H1 (cell line): ENCODE measurements around the gene KDR. TPM values are rescaled to one million over a fixed set of nuclear protein-coding genes. Genes with fewer than 3 reads are reported as not detected.

ENCODE experiments used
- CTCF ChIA-PET: fragments of 300-600 bp; sonication (Branson Sonifier 250); formaldehyde crosslinking; loops from one replicate; lab custom pipeline; 2021; ENCODE audit not compliant: partially characterized antibody; lab: Charles Lee
- POLR2A ChIA-PET: fragments of 300-600 bp; sonication (Branson Sonifier 250); formaldehyde crosslinking; loops from one replicate; lab custom pipeline; 2021; ENCODE audit warnings: inconsistent platforms; ENCODE audit not compliant: partially characterized antibody; lab: Charles Lee
- DNase-seq, 2 experiments: peaks; one replicate each; pipeline versions ENCODE4 v3.0.0 to v3.0.0-alpha.2; 2010 to 2022; ENCODE audit warnings: low spot score in 2 of 2, low read depth in 1 of 2, mixed read lengths in 1 of 2
- FAIRE-seq: peaks from 2 replicates; lab custom pipeline; 2011; peaks lifted over from hg19 to GRCh38; lab: Jason Lieb, UNC
- H2AFZ ChIP-seq: 2 replicates; pipeline ENCODE4 v1.8.1; 2012; ENCODE audit warnings: low read length, inconsistent platforms
- H2AK5ac ChIP-seq: 2 replicates; pipeline ENCODE4 v1.6.1; 2013; ENCODE audit warnings: low read depth, low read length
- H2BK120ac ChIP-seq: replicated peaks from 2 replicates; pipeline ENCODE3; 2013; ENCODE audit warnings: low read depth, low read length, inconsistent platforms
- H2BK12ac ChIP-seq: 2 replicates; pipeline ENCODE4 v1.6.1; 2013; ENCODE audit warnings: low read depth, low read length
- H2BK15ac ChIP-seq: 2 replicates; pipeline ENCODE4 v1.6.1; 2013; ENCODE audit warnings: low read length
- H2BK20ac ChIP-seq: 2 replicates; pipeline ENCODE4 v1.6.1; 2013; ENCODE audit warnings: low read length
- H2BK5ac ChIP-seq: 2 replicates; pipeline ENCODE4 v1.6.1; 2013; ENCODE audit warnings: low read depth, low read length
- H3K14ac ChIP-seq: 2 replicates; pipeline ENCODE4 v1.6.1; 2013; ENCODE audit warnings: inconsistent platforms; ENCODE audit not compliant: insufficient read length
- H3K18ac ChIP-seq: 2 replicates; pipeline ENCODE4 v1.6.1; 2013; ENCODE audit warnings: low read length; ENCODE audit errors: extremely low read depth
- H3K23ac ChIP-seq: 2 replicates; pipeline ENCODE4 v1.6.1; 2013; ENCODE audit warnings: inconsistent platforms; ENCODE audit not compliant: insufficient read length
- H3K23me2 ChIP-seq: 2 replicates; pipeline ENCODE4 v1.6.1; 2013; ENCODE audit warnings: low read depth, low read length
- H3K27ac ChIP-seq: 2 replicates; pipeline ENCODE4 v1.6.1; 2011; ENCODE audit warnings: low read depth, low read length, inconsistent platforms
- H3K27me3 ChIP-seq, 4 experiments: replicated peaks in 1 of 4; 1 replicate in 1 of 4; 2 replicates in 3 of 4; pipeline versions ENCODE4 v1.6.1 to v1.8.1; 2011 to 2013; ENCODE audit warnings: low read length in 3 of 4, mild to moderate bottlenecking in 3 of 4, inconsistent platforms in 2 of 4, mixed read lengths in 2 of 4, moderate library complexity in 1 of 4; ENCODE audit not compliant: control insufficient read depth in 3 of 4, insufficient read depth in 3 of 4; ENCODE audit errors: extremely low read depth in 1 of 4
- H3K36me3 ChIP-seq, 4 experiments: 2 replicates each; pipeline versions ENCODE4 v1.6.1 to v1.8.1; 2011 to 2013; ENCODE audit warnings: mild to moderate bottlenecking in 4 of 4, low read length in 3 of 4, moderate library complexity in 2 of 4, control low read depth in 1 of 4, inconsistent platforms in 1 of 4; ENCODE audit not compliant: insufficient read depth in 4 of 4, control insufficient read depth in 2 of 4
- H3K4ac ChIP-seq: replicated peaks from 2 replicates; pipeline ENCODE3; 2013; ENCODE audit warnings: low read length, low read depth, mixed read lengths, inconsistent platforms; ENCODE audit not compliant: insufficient read length
- H3K4me1 ChIP-seq, 4 experiments: replicated peaks in 1 of 4; 1 replicate in 1 of 4; 2 replicates in 3 of 4; pipeline versions ENCODE4 v1.6.1 to v1.8.1; 2011 to 2013; ENCODE audit warnings: low read length in 3 of 4, inconsistent platforms in 2 of 4, mixed read lengths in 1 of 4; ENCODE audit not compliant: insufficient read depth in 4 of 4, control insufficient read depth in 3 of 4
- H3K4me2 ChIP-seq, 2 experiments: 2 replicates each; pipeline versions ENCODE4 v1.6.1 to v1.8.1; 2011 to 2013; ENCODE audit warnings: low read depth in 2 of 2, low read length in 2 of 2, control low read depth in 1 of 2, inconsistent platforms in 1 of 2, mild to moderate bottlenecking in 1 of 2; ENCODE audit not compliant: insufficient read depth in 1 of 2
- H3K4me3 ChIP-seq, 4 experiments: fragments of 200-600, 300-600 bp in 1 of 4; sonication (generic), shearing (Covaris generic), sonication (Bioruptor Twin) in 1 of 4; 2 replicates each; pipeline versions ENCODE4 v1.5.1 to v1.8.1; 2011 to 2016; ENCODE audit warnings: low read length in 4 of 4, low read depth in 3 of 4, control low read depth in 2 of 4, inconsistent platforms in 2 of 4, mild to moderate bottlenecking in 2 of 4, mixed read lengths in 1 of 4, moderate library complexity in 1 of 4; ENCODE audit not compliant: insufficient read depth in 2 of 4; ENCODE audit errors: extremely low read depth in 1 of 4
- H3K56ac ChIP-seq: replicated peaks from 2 replicates; pipeline ENCODE3; 2013; ENCODE audit warnings: low read depth, mild to moderate bottlenecking, mixed read lengths, low read length, inconsistent platforms; ENCODE audit not compliant: insufficient read length
- H3K79me1 ChIP-seq: 2 replicates; pipeline ENCODE4 v1.6.1; 2013; ENCODE audit warnings: low read depth, low read length, control low read depth
- H3K79me2 ChIP-seq, 2 experiments: 2 replicates each; pipeline versions ENCODE4 v1.6.1 to v1.8.1; 2012 to 2013; ENCODE audit warnings: low read length in 2 of 2, mild to moderate bottlenecking in 2 of 2, inconsistent platforms in 1 of 2; ENCODE audit not compliant: insufficient read depth in 2 of 2, control insufficient read depth in 1 of 2
- H3K9ac ChIP-seq, 4 experiments: replicated peaks in 1 of 4; 1 replicate in 1 of 4; 2 replicates in 3 of 4; pipeline versions ENCODE4 v1.6.1 to v1.8.1; 2011 to 2013; ENCODE audit warnings: low read depth in 3 of 4, low read length in 3 of 4, control low read depth in 2 of 4, mild to moderate bottlenecking in 2 of 4, moderate library complexity in 2 of 4, inconsistent platforms in 1 of 4; ENCODE audit errors: extremely low read depth in 1 of 4
- H3K9me3 ChIP-seq, 2 experiments: 2 replicates each; pipeline versions ENCODE4 v1.6.1 to v1.8.1; 2012 to 2013; ENCODE audit warnings: mild to moderate bottlenecking in 2 of 2, moderate library complexity in 2 of 2, control low read depth in 1 of 2, inconsistent platforms in 1 of 2, low read depth in 1 of 2, low read length in 1 of 2, mixed read lengths in 1 of 2; ENCODE audit not compliant: insufficient read depth in 2 of 2
- H4K20me1 ChIP-seq, 2 experiments: replicated peaks in 1 of 2; 2 replicates each; pipeline versions ENCODE3 to v1.8.1; 2011 to 2013; ENCODE audit warnings: inconsistent platforms in 2 of 2, low read length in 2 of 2, mild to moderate bottlenecking in 1 of 2; ENCODE audit not compliant: insufficient read depth in 2 of 2, control insufficient read depth in 1 of 2
- H4K5ac ChIP-seq: 2 replicates; pipeline ENCODE4 v1.6.1; 2013; ENCODE audit warnings: low read length, low read depth, mixed read lengths, inconsistent platforms; ENCODE audit not compliant: insufficient read length
- H4K8ac ChIP-seq: 2 replicates; pipeline ENCODE4 v1.8.0; 2013; ENCODE audit warnings: mild to moderate bottlenecking, moderate library complexity, low read length, inconsistent platforms; ENCODE audit not compliant: insufficient read depth; ENCODE audit errors: extremely low read depth
- H4K91ac ChIP-seq: replicated peaks from 2 replicates; pipeline ENCODE3; 2013; ENCODE audit warnings: low read length, mixed read lengths, inconsistent platforms; ENCODE audit not compliant: insufficient read length
- CBX5 ChIP-seq: fragments of 300-800, 300-1000 bp; sonication (generic); IDR thresholded peaks from 2 replicates; pipeline ENCODE4 v1.7.1; 2016; ENCODE audit warnings: antibody characterized with exemption, low read length, low read depth
- CHD1 ChIP-seq: IDR thresholded peaks from 2 replicates; pipeline ENCODE4 v1.6.1; 2012; ENCODE audit warnings: low read depth, low read length, improper control_type of control experiment
- GABPA ChIP-seq: IDR thresholded peaks from 2 replicates; pipeline ENCODE4 v1.6.1; 2011; ENCODE audit warnings: mild to moderate bottlenecking, low read length, moderate library complexity, borderline replicate concordance; ENCODE audit not compliant: insufficient read depth
- NANOG ChIP-seq: IDR thresholded peaks from 2 replicates; pipeline ENCODE4 v1.6.1; 2011; ENCODE audit warnings: low read length, low read depth, mild to moderate bottlenecking, inconsistent platforms; ENCODE audit not compliant: insufficient read depth, poor library complexity, severe bottlenecking
- SUZ12 ChIP-seq: fragments of 200-600 bp; sonication (generic); IDR thresholded peaks from 2 replicates; pipeline ENCODE4 v1.6.1; 2012; ENCODE audit warnings: mild to moderate bottlenecking, inconsistent platforms, low read length, moderate library complexity, mixed read lengths
- YY1 ChIP-seq: IDR thresholded peaks from 2 replicates; pipeline ENCODE4 v1.6.1; 2011; ENCODE audit warnings: low read depth, mild to moderate bottlenecking, low read length
- WGBS, 2 experiments: shearing (Covaris generic) in 1 of 2; methylation state at CpG; one replicate each; pipeline versions ENCODE4 v1.1.6 to v1.1.7; 2013 to 2015; ENCODE audit warnings: low lambda C conversion rate in 2 of 2, mixed read lengths in 2 of 2, inconsistent platforms in 1 of 2, low coverage in 1 of 2, missing lambda C conversion rate in 1 of 2; ENCODE audit not compliant: insufficient replicate concordance in 2 of 2, insufficient coverage in 1 of 2, insufficient read length in 1 of 2; ENCODE audit errors: extremely low coverage in 1 of 2, missing lambda C conversion rate in 1 of 2; 5-methylcytosine and 5-hydroxymethylcytosine counted together
- polyA plus RNA-seq, 7 experiments: library from polyadenylated mRNA; depleted of rRNA in 3 of 7; stranded (reverse) in 5 of 7; unstranded in 2 of 7; fragments of >200 nt in 5 of 7; fragments of 200-250 nt in 2 of 7; gene quantifications; 1 replicate in 5 of 7; 2 replicates in 1 of 7; 4 replicates in 1 of 7; pipeline versions ENCODE4 v1.2.1 to v1.2.3, GENCODE V29; 2011 to 2013; ENCODE audit warnings: missing spikeins in 2 of 7, mixed read lengths in 2 of 7
- total RNA-seq: library from RNA; stranded (reverse); fragmentation: NEBNext Ultra II Directional; extraction: Animal tissue kit (Norgen Biotek cat#: 25700); gene quantifications from 2 replicates; pipeline ENCODE4 v1.2.1, GENCODE V29; 2021

The KDR gene
- total and polyA plus RNA-seq, 2 of the 8 experiments (the other 6 are each of a cell fraction or from before 2014, with no cell fraction given), result 69.3 to 106 TPM

DNA sequence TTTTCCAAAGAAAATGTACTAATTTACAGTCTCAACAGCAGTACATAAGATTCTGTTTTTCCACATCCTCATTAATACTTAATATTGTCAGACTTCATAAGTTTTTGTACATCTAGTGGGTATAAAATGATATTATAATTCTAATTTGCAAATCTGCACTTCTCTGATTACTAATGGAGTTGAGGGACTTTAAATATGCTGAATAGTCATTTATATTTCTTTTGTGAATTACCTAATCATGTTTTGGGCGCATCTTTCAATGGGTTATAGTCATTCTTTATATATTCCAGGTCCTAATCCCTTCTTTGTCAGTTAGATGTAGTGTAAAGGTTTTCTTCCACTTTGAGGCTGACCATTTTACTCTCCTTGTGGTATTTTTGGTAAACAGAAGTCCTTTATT is 96.1 kb downstream of the KDR start:
- H3K23ac ChIP-seq, result no peak overlapping the region
- no peaks in the 10 kb centered on the region for H3K79me2 ChIP-seq
- H4K5ac ChIP-seq, result no peak overlapping the region
- H2BK120ac ChIP-seq, result no peak overlapping the region
- H2AK5ac ChIP-seq, result no peak overlapping the region
- no peak overlapping the region for H3K18ac ChIP-seq
- FAIRE-seq (no peak), DNase-seq (no peak)
- H4K8ac ChIP-seq, result no peak overlapping the region
- no peak overlapping the region for H2BK12ac ChIP-seq
- H3K9ac ChIP-seq, result no peak overlapping the region
- H3K27me3 ChIP-seq, result no peaks in the 10 kb centered on the region
- ChIA-PET CTCF (interaction anchor here (1.8 kb wide), 1 partner anchor 21 kb away, joined by 7 read pairs; no protein-coding TSS in a partner anchor), POLR2A (no interaction called here)
- no peak overlapping the region for H2BK20ac ChIP-seq
- no peak overlapping the region for H3K4me2 ChIP-seq
- WGBS, 2 experiments, result 91% methylated on average over 1 of the region's 1 CpG; no CpG with 5 or more reads in 1 of the 2 experiments
- no peak overlapping the region for H4K91ac ChIP-seq
- peaks cover 0 to 5% (median 2%) of the 10 kb centered on the region in 4 experiments; a peak in 5 of 7 replicates for H3K4me1 ChIP-seq
- no peaks in the 10 kb centered on the region for H3K9me3 ChIP-seq
- no peak overlapping the region for H2AFZ ChIP-seq
- no peak overlapping the region for H3K4me3 ChIP-seq
- no peak overlapping the region for H2BK15ac ChIP-seq
- no peaks in the 10 kb centered on the region; a peak in 1 of 8 replicates for H3K36me3 ChIP-seq
- no peak overlapping the region for H2BK5ac ChIP-seq
- H3K27ac ChIP-seq, result no peak overlapping the region
- no peak overlapping the region for H3K14ac ChIP-seq
- no peaks in the 10 kb centered on the region for H3K23me2 ChIP-seq
- no peak overlapping the region for H3K4ac ChIP-seq
- no peaks in the 10 kb centered on the region for H4K20me1 ChIP-seq
- H3K56ac ChIP-seq, result no peak overlapping the region
- no peaks in the 10 kb centered on the region for H3K79me1 ChIP-seq
- TF ChIP-seq SUZ12, result no peak
- no peak for TF ChIP-seq GABPA
- TF ChIP-seq CBX5, result no peak
- TF ChIP-seq NANOG, result no peak
- TF ChIP-seq YY1, result no peak
- TF ChIP-seq CHD1, result no peak
